NB4 (cell line): ENCODE results near the gene MKS1.
A peak's percentile ranks its signal among the peaks of the same experiment; 100 is the strongest.

Experiments used
- DNase-seq: peaks from one replicate; pipeline ENCODE4 v3.0.0; 2010; ENCODE audit warnings: low read depth
- H3K4me3 ChIP-seq: one replicate; pipeline ENCODE4 v1.5.1; 2011; ENCODE audit warnings: mild to moderate bottlenecking, low read depth, low read length, moderate library complexity
- CTCF ChIP-seq: IDR thresholded peaks from one replicate; pipeline ENCODE4 v1.5.1; 2012; ENCODE audit warnings: low read depth, low read length
- MYC ChIP-seq: IDR thresholded peaks from 2 replicates; pipeline ENCODE4 v1.6.1; 2011; ENCODE audit warnings: low read depth, low read length
- POLR2A ChIP-seq: IDR thresholded peaks from 2 replicates; pipeline ENCODE4 v1.6.1; 2011; ENCODE audit warnings: mild to moderate bottlenecking; ENCODE audit not compliant: insufficient read length; ENCODE audit errors: extremely low read depth
- TF ChIP-seq, protein P1 (sequence below): IDR thresholded peaks from 2 replicates; pipeline ENCODE4 v1.6.1; 2011; ENCODE audit warnings: low read depth, low read length

MKS1 gene

DNA sequence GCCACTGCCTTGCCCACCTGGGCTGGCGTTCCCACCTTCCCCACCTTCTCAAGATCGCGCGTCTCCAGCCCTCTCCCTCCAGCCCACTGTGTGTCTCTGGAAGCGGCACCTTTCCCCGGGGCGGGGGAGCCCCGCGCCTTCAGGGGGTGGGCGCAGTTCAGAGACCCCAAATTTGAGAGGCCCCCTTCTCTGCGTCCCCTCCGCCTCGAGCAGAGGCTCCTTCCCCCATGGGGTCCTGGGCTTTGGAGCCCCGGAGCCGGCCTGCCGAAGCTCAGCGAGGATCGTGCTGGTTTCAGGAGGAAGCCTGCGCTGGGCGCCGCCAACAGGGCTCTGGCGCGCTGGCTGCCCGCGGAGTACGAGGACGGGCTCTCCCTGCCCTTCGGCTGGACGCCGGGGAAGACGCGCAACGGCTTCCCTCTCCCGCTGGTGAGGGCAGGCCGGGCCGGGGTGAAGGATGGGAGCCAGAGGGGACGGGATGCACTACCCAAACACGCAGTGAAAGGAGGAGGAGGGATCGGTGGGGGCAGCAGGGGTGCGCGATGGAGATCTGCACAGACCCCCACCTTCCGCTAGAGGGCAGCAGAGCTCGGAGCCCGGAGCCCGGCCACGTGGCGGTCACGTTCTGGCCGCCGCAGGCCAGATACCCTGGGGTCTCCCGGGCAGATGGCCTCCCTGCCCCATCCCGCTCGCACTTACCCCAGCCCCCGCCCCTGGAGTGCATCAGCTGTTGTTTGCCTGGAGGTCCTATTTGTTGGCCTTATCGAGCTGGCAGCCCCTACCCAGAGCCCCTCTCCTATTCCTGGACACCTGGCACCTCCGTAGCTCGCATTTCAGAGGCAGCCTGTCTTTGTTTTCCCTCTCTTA lies 30.4 kb upstream of the MKS1 start:
- no peak for TF ChIP-seq POLR2A
- TF ChIP-seq, protein P1, sequence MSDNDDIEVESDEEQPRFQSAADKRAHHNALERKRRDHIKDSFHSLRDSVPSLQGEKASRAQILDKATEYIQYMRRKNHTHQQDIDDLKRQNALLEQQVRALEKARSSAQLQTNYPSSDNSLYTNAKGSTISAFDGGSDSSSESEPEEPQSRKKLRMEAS = peak; percentile 96
- peak; percentile 99 for TF ChIP-seq MYC
- TF ChIP-seq CTCF = peak; percentile 78
- H3K4me3 ChIP-seq = no peak overlapping the region
- DNase-seq = peak; percentile 83

DNA sequence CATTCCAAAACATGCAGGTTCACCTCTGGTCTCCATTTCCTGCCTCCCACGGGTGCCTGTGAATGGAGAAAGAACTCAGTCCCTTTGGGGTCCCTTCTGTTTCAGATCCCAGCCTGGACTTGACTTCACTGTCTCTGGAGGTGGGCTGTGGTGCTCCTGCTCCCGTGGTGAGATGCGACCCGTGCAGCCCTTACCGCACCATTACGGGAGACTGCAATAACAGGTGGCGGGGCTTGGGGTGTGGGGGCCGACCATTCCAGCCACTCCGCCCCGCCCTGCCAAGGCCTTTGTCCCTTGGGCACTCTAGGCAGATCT lies 29.9 kb upstream of the MKS1 start:
- TF ChIP-seq MYC (no peak), POLR2A (no peak), CTCF (no peak)
- TF ChIP-seq, protein P1 = no peak
- no peak overlapping the region for H3K4me3 ChIP-seq
- DNase-seq = no peak

- peak; percentile 67 for DNase-seq
- TF ChIP-seq POLR2A (no peak), CTCF (no peak), MYC (no peak)
- TF ChIP-seq, protein P1 = no peak
- H3K4me3 ChIP-seq = no peak overlapping the region
Observed at GRCh38 chr17:58247511-58248363, 28.7 kb upstream of the MKS1 start.

- H3K4me3 ChIP-seq = no peak overlapping the region
- TF ChIP-seq, protein P1 = no peak
- TF ChIP-seq CTCF = no peak
- no peak for DNase-seq
Observed at GRCh38 chr17:58246781-58247180, 27.7 kb upstream of the MKS1 start.

DNA sequence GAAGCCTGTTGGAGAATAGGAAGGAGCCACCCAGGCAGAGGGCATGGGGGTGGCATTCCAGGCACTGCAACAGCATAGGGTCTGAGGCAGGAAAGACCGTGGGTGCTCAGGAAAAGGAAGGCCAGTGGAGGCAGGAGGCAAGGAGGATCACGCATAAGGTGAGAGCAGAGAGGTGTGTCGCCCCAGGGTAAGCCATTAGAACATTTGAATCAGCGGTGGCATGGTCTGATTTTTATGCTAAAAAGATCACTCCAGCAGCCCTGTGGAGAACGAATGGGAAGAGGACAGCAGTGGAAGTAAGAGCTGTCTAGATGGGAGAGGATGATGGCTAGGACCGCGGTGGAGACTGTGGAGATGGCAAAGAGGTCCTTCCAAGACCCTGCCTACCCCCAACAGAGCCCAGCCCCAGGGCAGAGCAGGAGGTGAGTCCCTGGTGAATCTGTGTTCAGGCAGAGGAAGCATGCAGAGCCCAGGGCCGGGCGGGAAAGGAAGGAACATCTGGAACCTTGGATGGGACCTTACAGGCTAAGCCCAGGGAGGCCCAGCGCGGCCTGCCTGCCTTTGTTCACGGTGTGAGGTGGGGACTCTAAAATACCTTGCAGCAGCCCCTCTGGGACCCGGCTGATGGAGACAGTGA lies 27.2 kb upstream of the MKS1 start:
- no peak overlapping the region for H3K4me3 ChIP-seq

More for the DNA sequence above, 27.2 kb upstream of the MKS1 start:
- DNase-seq = no peak
- TF ChIP-seq CTCF = no peak
- no peak for TF ChIP-seq MYC
- TF ChIP-seq, protein P1 = no peak
- TF ChIP-seq POLR2A = no peak
